WERI-Rb-1 (cell line): ENCODE results near the gene PSENEN.
"Not testable (repeated sequence)": the region's sequence is repeated elsewhere in the genome, so short reads cannot be mapped to it uniquely, and the experiment has no call there.

ENCODE experiments used
- DNase-seq: peaks from one replicate; pipeline ENCODE4 v3.0.0-alpha.2; 2020
- H3K27ac ChIP-seq: fragments of 250-450 bp; sonication (Bioruptor Pico); 2 replicates; pipeline ENCODE4 v1.5.1; 2020; ENCODE audit warnings: mild to moderate bottlenecking, moderate library complexity
- H3K27me3 ChIP-seq: fragments of 250-450 bp; sonication (Bioruptor Pico); 2 replicates; pipeline ENCODE4 v1.5.1; 2021; ENCODE audit warnings: mild to moderate bottlenecking, low read depth, moderate library complexity; ENCODE audit not compliant: insufficient read depth, severe bottlenecking
- H3K36me3 ChIP-seq: fragments of 250-450 bp; sonication (Bioruptor Pico); 2 replicates; pipeline ENCODE4 v1.5.1; 2020; ENCODE audit warnings: mild to moderate bottlenecking, moderate library complexity
- H3K4me3 ChIP-seq: 2 replicates; pipeline ENCODE4 v1.5.1; 2011; ENCODE audit warnings: low read depth, mild to moderate bottlenecking, control low read depth, low read length
- H3K9me3 ChIP-seq: fragments of 250-450 bp; sonication (Bioruptor Pico); 2 replicates; pipeline ENCODE4 v1.5.1; 2021; ENCODE audit warnings: mild to moderate bottlenecking, moderate library complexity; ENCODE audit not compliant: severe bottlenecking
- CTCF ChIP-seq: IDR thresholded peaks from 2 replicates; pipeline ENCODE4 v1.5.1; 2011; ENCODE audit warnings: low read depth, mild to moderate bottlenecking, control low read depth, inconsistent platforms, low read length

The PSENEN gene

GRCh38 chr19:35793381-35794165 is 48.1 kb downstream of the PSENEN start:
- Histone ChIP-seq H3K4me3 (no peak overlapping the region), H3K9me3 (no peaks in the 10 kb centered on the region), H3K27me3 (no peaks in the 10 kb centered on the region), H3K36me3 (peaks cover 5% of the 10 kb centered on the region; the same call in 1 of the 2 replicates), H3K27ac (no peak overlapping the region)
- TF ChIP-seq CTCF, result no peak
- no peak for DNase-seq

- H3K9me3 ChIP-seq, H3K27me3 ChIP-seq, H3K36me3 ChIP-seq, H3K4me3 ChIP-seq, H3K27ac ChIP-seq, DNase-seq: not testable (repeated sequence)
Measured at GRCh38 chr19:35795564-35795963, 50.1 kb downstream of the PSENEN start.
